ENCODE results near the gene VSNL1.
"Not testable (repeated sequence)": the region's sequence is repeated elsewhere in the genome, so short reads cannot be mapped to it uniquely, and the experiment has no call there.

DNA sequence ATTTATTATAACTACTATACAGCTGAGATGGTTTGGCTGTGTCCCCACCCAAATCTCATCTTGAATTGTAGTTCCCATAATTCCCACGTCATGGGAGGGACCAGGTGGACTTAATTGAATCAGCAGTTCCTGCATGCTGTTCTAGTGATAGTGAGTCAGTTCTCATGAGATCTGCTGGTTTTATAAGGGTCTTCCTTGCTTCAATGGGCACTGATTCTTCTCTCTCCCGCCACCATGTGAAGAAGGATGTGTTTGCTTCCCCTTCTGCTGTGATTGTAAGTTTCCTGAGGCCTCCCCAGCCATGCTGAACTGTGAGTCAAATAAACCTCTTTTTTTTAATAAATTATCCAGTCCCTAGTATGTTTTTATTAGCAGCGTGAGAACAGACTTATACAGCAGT is 25.2 kb downstream of the VSNL1 start:
- TF ChIP-seq, protein P1, sequence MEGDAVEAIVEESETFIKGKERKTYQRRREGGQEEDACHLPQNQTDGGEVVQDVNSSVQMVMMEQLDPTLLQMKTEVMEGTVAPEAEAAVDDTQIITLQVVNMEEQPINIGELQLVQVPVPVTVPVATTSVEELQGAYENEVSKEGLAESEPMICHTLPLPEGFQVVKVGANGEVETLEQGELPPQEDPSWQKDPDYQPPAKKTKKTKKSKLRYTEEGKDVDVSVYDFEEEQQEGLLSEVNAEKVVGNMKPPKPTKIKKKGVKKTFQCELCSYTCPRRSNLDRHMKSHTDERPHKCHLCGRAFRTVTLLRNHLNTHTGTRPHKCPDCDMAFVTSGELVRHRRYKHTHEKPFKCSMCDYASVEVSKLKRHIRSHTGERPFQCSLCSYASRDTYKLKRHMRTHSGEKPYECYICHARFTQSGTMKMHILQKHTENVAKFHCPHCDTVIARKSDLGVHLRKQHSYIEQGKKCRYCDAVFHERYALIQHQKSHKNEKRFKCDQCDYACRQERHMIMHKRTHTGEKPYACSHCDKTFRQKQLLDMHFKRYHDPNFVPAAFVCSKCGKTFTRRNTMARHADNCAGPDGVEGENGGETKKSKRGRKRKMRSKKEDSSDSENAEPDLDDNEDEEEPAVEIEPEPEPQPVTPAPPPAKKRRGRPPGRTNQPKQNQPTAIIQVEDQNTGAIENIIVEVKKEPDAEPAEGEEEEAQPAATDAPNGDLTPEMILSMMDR (IDR thresholded peaks at IDR 0.05; ENCODE audit: low read depth, low read length), result not testable (repeated sequence)
- not testable (repeated sequence) for TF ChIP-seq POLR2A (IDR thresholded peaks at IDR 0.05; ENCODE audit: extremely low read depth, insufficient read length); MYC (IDR thresholded peaks at IDR 0.05; ENCODE audit: low read depth, low read length)

Data from NB4 (cell line).